Spleen (tissue), 11 donors: ENCODE measurements around the gene PHB1. TPM values are rescaled to one million over a fixed set of nuclear protein-coding genes. Genes with fewer than 3 reads are reported as not detected.

ENCODE experiments used
- DNase-seq: peaks from one replicate; pipeline ENCODE4 v3.0.0-alpha.2; 2020
- H3K27ac ChIP-seq, 8 donors: fragments of 200-600 bp; sonication (generic) in 7 of 8; 1 replicate in 4 of 8; 2 replicates in 4 of 8; pipeline versions ENCODE4 v1.5.0 to v1.8.0; 2016 to 2021; ENCODE audit warnings: inconsistent platforms in 4 of 8, mild to moderate bottlenecking in 4 of 8, moderate library complexity in 1 of 8
- H3K27me3 ChIP-seq, 7 donors: fragments of 200-600 bp; sonication (generic) in 6 of 7; replicated peaks in 1 of 7; 1 replicate in 4 of 7; 2 replicates in 3 of 7; pipeline versions ENCODE4 v1.5.0 to v1.8.0; 2016 to 2021; ENCODE audit warnings: inconsistent platforms in 3 of 7, mild to moderate bottlenecking in 1 of 7
- H3K36me3 ChIP-seq, 6 donors: fragments of 200-600 bp; sonication (generic) in 5 of 6; 1 replicate in 4 of 6; 2 replicates in 2 of 6; pipeline versions ENCODE4 v1.5.0 to v1.8.0; 2016 to 2021; ENCODE audit warnings: inconsistent platforms in 2 of 6
- H3K4me1 ChIP-seq, 6 donors: fragments of 200-600 bp; sonication (generic) in 5 of 6; 1 replicate in 3 of 6; 2 replicates in 3 of 6; pipeline versions ENCODE4 v1.5.0 to v1.8.0; 2016 to 2021; ENCODE audit warnings: inconsistent platforms in 3 of 6
- H3K4me3 ChIP-seq, 8 donors: fragments of 200-600 bp; sonication (generic) in 7 of 8; 1 replicate in 4 of 8; 2 replicates in 4 of 8; pipeline versions ENCODE4 v1.5.0 to v1.8.0; 2016 to 2021; ENCODE audit warnings: inconsistent platforms in 4 of 8, mild to moderate bottlenecking in 4 of 8, moderate library complexity in 2 of 8
- H3K9me3 ChIP-seq, 8 donors: fragments of 200-600 bp; sonication (generic) in 7 of 8; 1 replicate in 4 of 8; 2 replicates in 4 of 8; pipeline versions ENCODE4 v1.5.0 to v1.8.0; 2016 to 2021; ENCODE audit warnings: inconsistent platforms in 4 of 8
- POLR2A ChIP-seq, 3 donors: fragments of 450-650 bp; IDR thresholded peaks; one replicate each; pipeline ENCODE4 v1.5.1; 2017; ENCODE audit warnings: antibody characterized with exemption in 3 of 3, mild to moderate bottlenecking in 1 of 3
- POLR2AphosphoS5 ChIP-seq, 3 donors: sonication (generic); formaldehyde crosslinking; IDR thresholded peaks; one replicate each; pipeline ENCODE4 v1.5.1; 2017; ENCODE audit warnings: antibody characterized with exemption in 3 of 3
- WGBS, 5 donors: extraction: QIAGEN DNeasy Blood & Tissue Kit in 3 of 5; methylation state at CpG; one replicate each; pipeline versions ENCODE4 v1.1.5 to v1.1.7; 2013 to 2018; 5-methylcytosine and 5-hydroxymethylcytosine counted together
- intact Hi-C: fragments of 100-400 bp; cut with DNase I; formaldehyde crosslinking; loops from one replicate; pipeline ENCODE4 v1.15.0; 2023; ENCODE audit warnings: low total_unique reads
- polyA plus RNA-seq, 3 donors: library from polyadenylated mRNA; stranded (reverse); fragments of 200-250 nt; gene quantifications; one replicate each; pipeline ENCODE4 v1.2.1, GENCODE V29; 2013
- small RNA-seq, 4 donors: library from RNA; depleted of rRNA; stranded (forward); fragments of <200 nt; gene quantifications; one replicate each; pipeline ENCODE3, GENCODE V24; 2016
- total RNA-seq, 7 donors: library from RNA; depleted of rRNA in 3 of 7; stranded (reverse); fragments of >200 nt in 3 of 7; fragmentation: NEBNext Ultra II Directional in 4 of 7; extraction: Animal tissue kit (Norgen Biotek cat#: 25700) in 4 of 7; gene quantifications; one replicate each; pipeline versions ENCODE4 v1.1.0 to v1.2.1, GENCODE V29; 2016 to 2021
- TF ChIP-seq, protein P1 (sequence below), 11 experiments: fragments of 200-600 bp in 7 of 11; fragments of 450-650 bp in 4 of 11; sonication (generic) in 4 of 11; IDR thresholded peaks in 8 of 11; conservative IDR thresholded peaks in 3 of 11; 1 replicate in 7 of 11; 2 replicates in 4 of 11; pipeline versions ENCODE4 v1.4.0 to v1.8.0; 2016 to 2021; ENCODE audit warnings: antibody characterized with exemption in 11 of 11, inconsistent platforms in 4 of 11, mild to moderate bottlenecking in 1 of 11
- donor health status: healthy with polysubstance abuse.
- donor health status: DM: no; HTN: no; CAD: no; lungs with moderate emphysema.
- donor health status: DM: no; HTN: no; CAD: no.
- donor health status: Bipolar disorder and iron deficiency.
- donor health status: healthy.
- donor health status: DM: no; HTN: no; CAD: no.
- donor health status: DM: yes; HTN: yes; CAD: no.

The PHB1 gene
- total and polyA plus RNA-seq, 10 donors: 49.4 to 109 (median 71.4) TPM

DNA sequence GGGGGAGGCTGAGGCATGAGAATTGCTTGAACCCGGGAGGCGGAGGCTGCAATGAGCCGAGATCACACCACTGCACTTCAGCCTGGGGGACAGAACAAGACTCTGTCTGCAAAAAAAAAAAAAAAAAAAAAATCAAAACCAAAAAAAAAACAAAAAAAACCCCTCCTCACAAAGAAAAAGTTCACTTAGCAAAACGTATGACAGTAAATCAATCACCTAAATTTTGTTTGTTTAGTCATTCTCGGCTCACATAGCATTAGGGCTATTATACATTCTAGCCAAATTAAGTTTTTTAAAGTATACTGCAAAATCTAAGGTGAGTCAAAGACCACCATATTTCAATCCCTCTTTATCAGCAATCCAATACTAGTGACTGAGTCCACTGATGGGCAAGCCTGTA lies 58.4 kb downstream of the PHB1 start:
- TF ChIP-seq POLR2A (IDR thresholded peaks at IDR 0.05) (no peak), POLR2AphosphoS5 (IDR thresholded peaks at IDR 0.05) (no peak)
- TF ChIP-seq, protein P1, sequence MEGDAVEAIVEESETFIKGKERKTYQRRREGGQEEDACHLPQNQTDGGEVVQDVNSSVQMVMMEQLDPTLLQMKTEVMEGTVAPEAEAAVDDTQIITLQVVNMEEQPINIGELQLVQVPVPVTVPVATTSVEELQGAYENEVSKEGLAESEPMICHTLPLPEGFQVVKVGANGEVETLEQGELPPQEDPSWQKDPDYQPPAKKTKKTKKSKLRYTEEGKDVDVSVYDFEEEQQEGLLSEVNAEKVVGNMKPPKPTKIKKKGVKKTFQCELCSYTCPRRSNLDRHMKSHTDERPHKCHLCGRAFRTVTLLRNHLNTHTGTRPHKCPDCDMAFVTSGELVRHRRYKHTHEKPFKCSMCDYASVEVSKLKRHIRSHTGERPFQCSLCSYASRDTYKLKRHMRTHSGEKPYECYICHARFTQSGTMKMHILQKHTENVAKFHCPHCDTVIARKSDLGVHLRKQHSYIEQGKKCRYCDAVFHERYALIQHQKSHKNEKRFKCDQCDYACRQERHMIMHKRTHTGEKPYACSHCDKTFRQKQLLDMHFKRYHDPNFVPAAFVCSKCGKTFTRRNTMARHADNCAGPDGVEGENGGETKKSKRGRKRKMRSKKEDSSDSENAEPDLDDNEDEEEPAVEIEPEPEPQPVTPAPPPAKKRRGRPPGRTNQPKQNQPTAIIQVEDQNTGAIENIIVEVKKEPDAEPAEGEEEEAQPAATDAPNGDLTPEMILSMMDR (IDR thresholded peaks at IDR 0.05 in 8 of 11, conservative IDR thresholded peaks at IDR 0.05 in 3 of 11): no peak
- Histone ChIP-seq H3K4me1 (peaks cover 24 to 99% (median 50%) of the 10 kb centered on the region in 6 donors), H3K36me3 (no peaks in the 10 kb centered on the region), H3K27me3 (no peaks in the 10 kb centered on the region), H3K4me3 (no peak overlapping the region), H3K9me3 (no peaks in the 10 kb centered on the region), H3K27ac (peak overlapping the region in 1 of 8 donors; percentile 99)
- no peak for DNase-seq
- intact Hi-C loops: no loop called here
- WGBS, 5 donors: 93 to 95% (median 95%) methylated on average over 5 of the region's 5 CpGs

Small RNA genes within 50 kb of the gene (small RNA-seq; reads per million reads assigned to genes)
- 0 reads per million in 4 donors for gene RF00019

Other genes with a start within 250 kb of the PHB1 start
- 10 to 100 TPM; 17.2 to 32.9 (median 21.9) TPM for gene GNGT2, start 204.3 kb downstream of the PHB1 start, total RNA-seq
- gene GNGT2, start 204.3 kb downstream of the PHB1 start, polyA plus RNA-seq: 10 to 100 TPM; 22.7 to 42.9 (median 34.1) TPM
- 100 to 1,000 TPM in 2 of 7 donors, 10 to 100 TPM in 5; 74.0 to 121 (median 87.2) TPM for gene ABI3, start 204.2 kb downstream of the PHB1 start, total RNA-seq
- gene ABI3, start 204.2 kb downstream of the PHB1 start, polyA plus RNA-seq: 10 to 100 TPM; 51.3 to 94.7 (median 56.6) TPM
- 10 to 100 TPM in 2 of 7 donors, 1 to 10 TPM in 5; 1.5 to 12.2 (median 6.9) TPM for gene PHOSPHO1, start 184.1 kb downstream of the PHB1 start, total RNA-seq
- gene PHOSPHO1, start 184.1 kb downstream of the PHB1 start, polyA plus RNA-seq: 1 to 10 TPM in 1 of 3 donors, under 1 TPM in 2; 0.80 to 2.1 (median 0.96) TPM
- 10 to 100 TPM; 51.4 to 73.9 (median 57.5) TPM for gene ZNF652, start 52.6 kb downstream of the PHB1 start, total RNA-seq
- gene ZNF652, start 52.6 kb downstream of the PHB1 start, polyA plus RNA-seq: 10 to 100 TPM; 18.2 to 26.6 (median 23.3) TPM
- gene NGFR, start 80.4 kb upstream of the PHB1 start, total RNA-seq: 10 to 100 TPM in 6 of 7 donors, 1 to 10 TPM in 1; 6.6 to 36.8 (median 15.6) TPM
- 10 to 100 TPM in 1 of 3 donors, 1 to 10 TPM in 2; 4.1 to 12.2 (median 5.5) TPM for gene NGFR, start 80.4 kb upstream of the PHB1 start, polyA plus RNA-seq
- 1 to 10 TPM in 5 of 7 donors, under 1 TPM in 2; 0.37 to 3.3 (median 2.0) TPM for gene NXPH3, start 161.0 kb upstream of the PHB1 start, total RNA-seq
- under 1 TPM; 0.37 to 0.48 (median 0.38) TPM for gene NXPH3, start 161.0 kb upstream of the PHB1 start, polyA plus RNA-seq